Measurements from ENCODE around the gene SMIM24.

- TF ChIP-seq CTCF (IDR thresholded peaks at IDR 0.05) (no peak), POLR2A (IDR thresholded peaks at IDR 0.05) (no peak)
These were observed 28.6 kb upstream of the SMIM24 start for GRCh38 chr19:3508771-3509535.

Data from lower leg skin (tissue), 3 donors.